H1 (cell line): ENCODE data around the gene PCCA. TPM values are rescaled to one million over a fixed set of nuclear protein-coding genes. Genes with fewer than 3 reads are reported as not detected.
"Not testable (repeated sequence)": the region's sequence is repeated elsewhere in the genome, so short reads cannot be mapped to it uniquely, and the experiment has no call there.

ENCODE experiments used
- CTCF ChIA-PET: fragments of 300-600 bp; sonication (Branson Sonifier 250); formaldehyde crosslinking; loops from one replicate; lab custom pipeline; 2021; ENCODE audit not compliant: partially characterized antibody; lab: Charles Lee
- POLR2A ChIA-PET: fragments of 300-600 bp; sonication (Branson Sonifier 250); formaldehyde crosslinking; loops from one replicate; lab custom pipeline; 2021; ENCODE audit warnings: inconsistent platforms; ENCODE audit not compliant: partially characterized antibody; lab: Charles Lee
- DNase-seq, 2 experiments: peaks; one replicate each; pipeline versions ENCODE4 v3.0.0 to v3.0.0-alpha.2; 2010 to 2022; ENCODE audit warnings: low spot score in 2 of 2, low read depth in 1 of 2, mixed read lengths in 1 of 2
- FAIRE-seq: peaks from 2 replicates; lab custom pipeline; 2011; peaks lifted over from hg19 to GRCh38; lab: Jason Lieb, UNC
- H2AFZ ChIP-seq: 2 replicates; pipeline ENCODE4 v1.8.1; 2012; ENCODE audit warnings: low read length, inconsistent platforms
- H2AK5ac ChIP-seq: 2 replicates; pipeline ENCODE4 v1.6.1; 2013; ENCODE audit warnings: low read depth, low read length
- H2BK120ac ChIP-seq: replicated peaks from 2 replicates; pipeline ENCODE3; 2013; ENCODE audit warnings: low read depth, low read length, inconsistent platforms
- H2BK12ac ChIP-seq: 2 replicates; pipeline ENCODE4 v1.6.1; 2013; ENCODE audit warnings: low read depth, low read length
- H2BK15ac ChIP-seq: 2 replicates; pipeline ENCODE4 v1.6.1; 2013; ENCODE audit warnings: low read length
- H2BK20ac ChIP-seq: 2 replicates; pipeline ENCODE4 v1.6.1; 2013; ENCODE audit warnings: low read length
- H2BK5ac ChIP-seq: 2 replicates; pipeline ENCODE4 v1.6.1; 2013; ENCODE audit warnings: low read depth, low read length
- H3K14ac ChIP-seq: 2 replicates; pipeline ENCODE4 v1.6.1; 2013; ENCODE audit warnings: inconsistent platforms; ENCODE audit not compliant: insufficient read length
- H3K18ac ChIP-seq: 2 replicates; pipeline ENCODE4 v1.6.1; 2013; ENCODE audit warnings: low read length; ENCODE audit errors: extremely low read depth
- H3K23ac ChIP-seq: 2 replicates; pipeline ENCODE4 v1.6.1; 2013; ENCODE audit warnings: inconsistent platforms; ENCODE audit not compliant: insufficient read length
- H3K23me2 ChIP-seq: 2 replicates; pipeline ENCODE4 v1.6.1; 2013; ENCODE audit warnings: low read depth, low read length
- H3K27ac ChIP-seq: 2 replicates; pipeline ENCODE4 v1.6.1; 2011; ENCODE audit warnings: low read depth, low read length, inconsistent platforms
- H3K27me3 ChIP-seq, 4 experiments: replicated peaks in 1 of 4; 1 replicate in 1 of 4; 2 replicates in 3 of 4; pipeline versions ENCODE4 v1.6.1 to v1.8.1; 2011 to 2013; ENCODE audit warnings: low read length in 3 of 4, mild to moderate bottlenecking in 3 of 4, inconsistent platforms in 2 of 4, mixed read lengths in 2 of 4, moderate library complexity in 1 of 4; ENCODE audit not compliant: control insufficient read depth in 3 of 4, insufficient read depth in 3 of 4; ENCODE audit errors: extremely low read depth in 1 of 4
- H3K36me3 ChIP-seq, 4 experiments: 2 replicates each; pipeline versions ENCODE4 v1.6.1 to v1.8.1; 2011 to 2013; ENCODE audit warnings: mild to moderate bottlenecking in 4 of 4, low read length in 3 of 4, moderate library complexity in 2 of 4, control low read depth in 1 of 4, inconsistent platforms in 1 of 4; ENCODE audit not compliant: insufficient read depth in 4 of 4, control insufficient read depth in 2 of 4
- H3K4ac ChIP-seq: replicated peaks from 2 replicates; pipeline ENCODE3; 2013; ENCODE audit warnings: low read length, low read depth, mixed read lengths, inconsistent platforms; ENCODE audit not compliant: insufficient read length
- H3K4me1 ChIP-seq, 4 experiments: replicated peaks in 1 of 4; 1 replicate in 1 of 4; 2 replicates in 3 of 4; pipeline versions ENCODE4 v1.6.1 to v1.8.1; 2011 to 2013; ENCODE audit warnings: low read length in 3 of 4, inconsistent platforms in 2 of 4, mixed read lengths in 1 of 4; ENCODE audit not compliant: insufficient read depth in 4 of 4, control insufficient read depth in 3 of 4
- H3K4me2 ChIP-seq, 2 experiments: 2 replicates each; pipeline versions ENCODE4 v1.6.1 to v1.8.1; 2011 to 2013; ENCODE audit warnings: low read depth in 2 of 2, low read length in 2 of 2, control low read depth in 1 of 2, inconsistent platforms in 1 of 2, mild to moderate bottlenecking in 1 of 2; ENCODE audit not compliant: insufficient read depth in 1 of 2
- H3K4me3 ChIP-seq, 4 experiments: fragments of 200-600, 300-600 bp in 1 of 4; sonication (generic), shearing (Covaris generic), sonication (Bioruptor Twin) in 1 of 4; 2 replicates each; pipeline versions ENCODE4 v1.5.1 to v1.8.1; 2011 to 2016; ENCODE audit warnings: low read length in 4 of 4, low read depth in 3 of 4, control low read depth in 2 of 4, inconsistent platforms in 2 of 4, mild to moderate bottlenecking in 2 of 4, mixed read lengths in 1 of 4, moderate library complexity in 1 of 4; ENCODE audit not compliant: insufficient read depth in 2 of 4; ENCODE audit errors: extremely low read depth in 1 of 4
- H3K56ac ChIP-seq: replicated peaks from 2 replicates; pipeline ENCODE3; 2013; ENCODE audit warnings: low read depth, mild to moderate bottlenecking, mixed read lengths, low read length, inconsistent platforms; ENCODE audit not compliant: insufficient read length
- H3K79me1 ChIP-seq: 2 replicates; pipeline ENCODE4 v1.6.1; 2013; ENCODE audit warnings: low read depth, low read length, control low read depth
- H3K79me2 ChIP-seq, 2 experiments: 2 replicates each; pipeline versions ENCODE4 v1.6.1 to v1.8.1; 2012 to 2013; ENCODE audit warnings: low read length in 2 of 2, mild to moderate bottlenecking in 2 of 2, inconsistent platforms in 1 of 2; ENCODE audit not compliant: insufficient read depth in 2 of 2, control insufficient read depth in 1 of 2
- H3K9ac ChIP-seq, 4 experiments: replicated peaks in 1 of 4; 1 replicate in 1 of 4; 2 replicates in 3 of 4; pipeline versions ENCODE4 v1.6.1 to v1.8.1; 2011 to 2013; ENCODE audit warnings: low read depth in 3 of 4, low read length in 3 of 4, control low read depth in 2 of 4, mild to moderate bottlenecking in 2 of 4, moderate library complexity in 2 of 4, inconsistent platforms in 1 of 4; ENCODE audit errors: extremely low read depth in 1 of 4
- H3K9me3 ChIP-seq, 2 experiments: 2 replicates each; pipeline versions ENCODE4 v1.6.1 to v1.8.1; 2012 to 2013; ENCODE audit warnings: mild to moderate bottlenecking in 2 of 2, moderate library complexity in 2 of 2, control low read depth in 1 of 2, inconsistent platforms in 1 of 2, low read depth in 1 of 2, low read length in 1 of 2, mixed read lengths in 1 of 2; ENCODE audit not compliant: insufficient read depth in 2 of 2
- H4K20me1 ChIP-seq, 2 experiments: replicated peaks in 1 of 2; 2 replicates each; pipeline versions ENCODE3 to v1.8.1; 2011 to 2013; ENCODE audit warnings: inconsistent platforms in 2 of 2, low read length in 2 of 2, mild to moderate bottlenecking in 1 of 2; ENCODE audit not compliant: insufficient read depth in 2 of 2, control insufficient read depth in 1 of 2
- H4K5ac ChIP-seq: 2 replicates; pipeline ENCODE4 v1.6.1; 2013; ENCODE audit warnings: low read length, low read depth, mixed read lengths, inconsistent platforms; ENCODE audit not compliant: insufficient read length
- H4K8ac ChIP-seq: 2 replicates; pipeline ENCODE4 v1.8.0; 2013; ENCODE audit warnings: mild to moderate bottlenecking, moderate library complexity, low read length, inconsistent platforms; ENCODE audit not compliant: insufficient read depth; ENCODE audit errors: extremely low read depth
- H4K91ac ChIP-seq: replicated peaks from 2 replicates; pipeline ENCODE3; 2013; ENCODE audit warnings: low read length, mixed read lengths, inconsistent platforms; ENCODE audit not compliant: insufficient read length
- WGBS, 2 experiments: shearing (Covaris generic) in 1 of 2; methylation state at CpG; one replicate each; pipeline versions ENCODE4 v1.1.6 to v1.1.7; 2013 to 2015; ENCODE audit warnings: low lambda C conversion rate in 2 of 2, mixed read lengths in 2 of 2, inconsistent platforms in 1 of 2, low coverage in 1 of 2, missing lambda C conversion rate in 1 of 2; ENCODE audit not compliant: insufficient replicate concordance in 2 of 2, insufficient coverage in 1 of 2, insufficient read length in 1 of 2; ENCODE audit errors: extremely low coverage in 1 of 2, missing lambda C conversion rate in 1 of 2; 5-methylcytosine and 5-hydroxymethylcytosine counted together
- polyA plus RNA-seq, 7 experiments: library from polyadenylated mRNA; depleted of rRNA in 3 of 7; stranded (reverse) in 5 of 7; unstranded in 2 of 7; fragments of >200 nt in 5 of 7; fragments of 200-250 nt in 2 of 7; gene quantifications; 1 replicate in 5 of 7; 2 replicates in 1 of 7; 4 replicates in 1 of 7; pipeline versions ENCODE4 v1.2.1 to v1.2.3, GENCODE V29; 2011 to 2013; ENCODE audit warnings: missing spikeins in 2 of 7, mixed read lengths in 2 of 7
- small RNA-seq: library from polyadenylated mRNA; stranded (forward); fragments of <200 nt; extraction: miRNeasy Mini kit (QIAGEN cat#:217004); gene quantifications from one replicate; pipeline ENCODE3, GENCODE V24; 2013; ENCODE audit not compliant: insufficient read depth
- total RNA-seq: library from RNA; stranded (reverse); fragmentation: NEBNext Ultra II Directional; extraction: Animal tissue kit (Norgen Biotek cat#: 25700); gene quantifications from 2 replicates; pipeline ENCODE4 v1.2.1, GENCODE V29; 2021

Gene PCCA
- total and polyA plus RNA-seq, 2 of the 8 experiments (the other 6 are each of a cell fraction or from before 2014, with no cell fraction given): 18.4 to 49.8 TPM

- H4K8ac ChIP-seq, H2BK20ac ChIP-seq, H4K91ac ChIP-seq, H3K79me2 ChIP-seq, H3K4me3 ChIP-seq, H3K14ac ChIP-seq, H3K9ac ChIP-seq, H2BK5ac ChIP-seq, H3K56ac ChIP-seq, H3K4ac ChIP-seq, H3K27ac ChIP-seq, H3K23ac ChIP-seq, H3K4me2 ChIP-seq, H3K23me2 ChIP-seq, DNase-seq, POLR2A ChIA-PET, H4K5ac ChIP-seq, H3K4me1 ChIP-seq, H2BK120ac ChIP-seq, H3K27me3 ChIP-seq, H3K18ac ChIP-seq, H2AFZ ChIP-seq, H2BK15ac ChIP-seq, H2AK5ac ChIP-seq, H4K20me1 ChIP-seq, H3K79me1 ChIP-seq, H3K36me3 ChIP-seq, H2BK12ac ChIP-seq, FAIRE-seq: not testable (repeated sequence)
- CTCF ChIA-PET: interaction anchor here (0.5 kb wide), 1 partner anchor 11 kb away, joined by 3 read pairs; no protein-coding TSS in a partner anchor
- 90% methylated on average over 4 of the region's 4 CpGs; no CpG with 5 or more reads in 1 of the 2 experiments for WGBS, 2 experiments
- peaks cover 4 to 10% of the 10 kb centered on the region in 2 experiments; a peak in 2 of 4 replicates for H3K9me3 ChIP-seq
Measured at GRCh38 chr13:100577239-100577638, 488.3 kb downstream of the PCCA start.

Small RNA genes within 50 kb of the gene (small RNA-seq; reads per million reads assigned to genes)
- not detected for gene AL356575.1

Other genes starting within 250 kb of the PCCA start
- 51.0 and 52.7 TPM in 2 replicates for gene ZIC5, start 117.3 kb upstream of the PCCA start, total RNA-seq
- gene ZIC5, start 117.3 kb upstream of the PCCA start, polyA plus RNA-seq (2011; rRNA removed): 14.2 and 14.8 TPM in 2 replicates
- gene ZIC2, start 107.3 kb upstream of the PCCA start, total RNA-seq: 372 and 429 TPM in 2 replicates
- 53.2 and 67.1 TPM in 2 replicates for gene ZIC2, start 107.3 kb upstream of the PCCA start, polyA plus RNA-seq (2011; rRNA removed)